Epithelial cell of prostate (primary cell): ENCODE data around the gene RP2.
A peak's percentile ranks its signal among the peaks of the same experiment; 100 is the strongest.

Experiments
- DNase-seq: peaks from one replicate; pipeline ENCODE4 v3.0.0-alpha.2; 2011; ENCODE audit warnings: low read depth, low spot score
- H3K27ac ChIP-seq: fragments of 450-650 bp; 2 replicates; pipeline ENCODE4 v1.5.1; 2017; ENCODE audit warnings: mild to moderate bottlenecking

RP2 gene

GRCh38 chrX:46836701-46837557 lies at the start of gene RP2:
RP2 (plus strand) TSS chrX:46837043; CDS start chrX:46837101, 58 bp downstream.
- peak; percentile 74 for DNase-seq

GRCh38 chrX:46788902-46789301 lies 47.9 kb upstream of the RP2 start:
- DNase-seq = no peak
- no peak overlapping the region for H3K27ac ChIP-seq

More at GRCh38 chrX:46836701-46837557, at the start of gene RP2:
- H3K27ac ChIP-seq = peak within 1 kb of the TSS; percentile 81

GRCh38 chrX:46791927-46792809 lies 44.7 kb upstream of the RP2 start:
- H3K27ac ChIP-seq = peak overlapping the region; percentile 91
- DNase-seq = peak; percentile 72

- DNase-seq = no peak
- peak overlapping the region; percentile 91 for H3K27ac ChIP-seq
These were observed 44.0 kb upstream of the RP2 start for GRCh38 chrX:46792810-46793188.

GRCh38 chrX:46793386-46794143 lies 43.3 kb upstream of the RP2 start:
- DNase-seq = no peak
- H3K27ac ChIP-seq = peak overlapping the region; percentile 91

- no peak for DNase-seq
- H3K27ac ChIP-seq = no peak overlapping the region
These were observed 40.2 kb upstream of the RP2 start for GRCh38 chrX:46796574-46797191.

- DNase-seq = no peak
- H3K27ac ChIP-seq = no peak overlapping the region
These were observed 33.7 kb upstream of the RP2 start for GRCh38 chrX:46803140-46803539.

GRCh38 chrX:46805270-46805669 lies 31.6 kb upstream of the RP2 start:
- H3K27ac ChIP-seq = no peak overlapping the region
- DNase-seq = no peak

GRCh38 chrX:46811121-46811520 lies 25.7 kb upstream of the RP2 start:
- no peak overlapping the region for H3K27ac ChIP-seq
- no peak for DNase-seq

GRCh38 chrX:46812445-46812844 lies 24.4 kb upstream of the RP2 start:
- peak overlapping the region; percentile 21 for H3K27ac ChIP-seq
- DNase-seq = no peak

GRCh38 chrX:46814966-46815365 lies 21.9 kb upstream of the RP2 start:
- no peak for DNase-seq
- H3K27ac ChIP-seq = no peak overlapping the region

- DNase-seq = no peak
These were observed 17.7 kb upstream of the RP2 start for GRCh38 chrX:46819136-46819535.

GRCh38 chrX:46820391-46821100 lies 16.3 kb upstream of the RP2 start:
- DNase-seq = no peak
- peak overlapping the region; percentile 31 for H3K27ac ChIP-seq

More at GRCh38 chrX:46819136-46819535, 17.7 kb upstream of the RP2 start:
- no peak overlapping the region for H3K27ac ChIP-seq

GRCh38 chrX:46823481-46823880 lies 13.4 kb upstream of the RP2 start:
- no peak for DNase-seq
- H3K27ac ChIP-seq = peak overlapping the region; percentile 27

GRCh38 chrX:46831765-46832327 lies 5.0 kb upstream of the RP2 start:
- H3K27ac ChIP-seq = peak overlapping the region; percentile 72

GRCh38 chrX:46837558-46838485 lies 979 bp downstream of the RP2 start:
- no peak for DNase-seq
- peak overlapping the region; percentile 81 for H3K27ac ChIP-seq

More at GRCh38 chrX:46831765-46832327, 5.0 kb upstream of the RP2 start:
- peak; percentile 39 for DNase-seq

GRCh38 chrX:46838486-46838870 lies 1.6 kb downstream of the RP2 start:
- H3K27ac ChIP-seq = peak overlapping the region; percentile 81
- no peak for DNase-seq

GRCh38 chrX:46838974-46839480 lies 2.2 kb downstream of the RP2 start:
- peak overlapping the region; percentile 81 for H3K27ac ChIP-seq
- no peak for DNase-seq
